Thyroid gland (tissue), 4 donors: ENCODE measurements around the gene LMF2. TPM values are rescaled to one million over a fixed set of nuclear protein-coding genes. Genes with fewer than 3 reads are reported as not detected.
A peak's percentile ranks its signal among the peaks of the same experiment; 100 is the strongest.

ENCODE experiments used
- DNase-seq, 2 donors: peaks; one replicate each; pipeline ENCODE4 v3.0.0-alpha.2; 2019
- H3K27ac ChIP-seq, 3 donors: fragments of 200-600 bp; sonication (generic); 1 replicate in 2 of 3; 2 replicates in 1 of 3; pipeline ENCODE4 v1.5.1; 2016 to 2019; ENCODE audit warnings: mild to moderate bottlenecking in 1 of 3, moderate library complexity in 1 of 3
- H3K27me3 ChIP-seq: fragments of 200-600 bp; sonication (generic); one replicate; pipeline ENCODE4 v1.5.1; 2019
- H3K36me3 ChIP-seq, 2 donors: fragments of 200-600 bp; sonication (generic); one replicate each; pipeline ENCODE4 v1.5.1; 2016 to 2019
- H3K4me1 ChIP-seq, 2 donors: fragments of 200-600 bp; sonication (generic); one replicate each; pipeline ENCODE4 v1.5.1; 2017 to 2019
- H3K4me3 ChIP-seq, 3 donors: fragments of 200-600 bp; sonication (generic); replicated peaks in 1 of 3; 1 replicate in 2 of 3; 2 replicates in 1 of 3; pipeline ENCODE4 v1.5.1; 2016; ENCODE audit warnings: mild to moderate bottlenecking in 1 of 3
- H3K9me3 ChIP-seq: fragments of 200-600 bp; sonication (generic); one replicate; pipeline ENCODE4 v1.5.1; 2017
- POLR2A ChIP-seq, 2 donors: fragments of 450-650 bp; IDR thresholded peaks; one replicate each; pipeline ENCODE4 v1.6.1; 2017; ENCODE audit warnings: antibody characterized with exemption in 2 of 2, mild to moderate bottlenecking in 2 of 2, moderate library complexity in 1 of 2
- WGBS, 2 donors: methylation state at CpG; one replicate each; pipeline ENCODE4 v1.1.5; 2017; 5-methylcytosine and 5-hydroxymethylcytosine counted together
- intact Hi-C: fragments of 100-400 bp; cut with DNase I; formaldehyde crosslinking; loops from one replicate; pipeline ENCODE4 v1.15.1; 2023
- total RNA-seq, 4 donors: library from RNA; depleted of rRNA; stranded (reverse); fragments of >200 nt; gene quantifications; one replicate each; pipeline ENCODE4 v1.2.3, GENCODE V29; 2016
- TF ChIP-seq, protein P1 (sequence below), 6 experiments: fragments of 200-600 bp in 3 of 6; fragments of 450-650 bp in 3 of 6; sonication (generic) in 3 of 6; IDR thresholded peaks; one replicate each; pipeline ENCODE4 v1.5.1; 2016 to 2019; ENCODE audit warnings: antibody characterized with exemption in 6 of 6, mild to moderate bottlenecking in 2 of 6, inconsistent platforms in 1 of 6, moderate library complexity in 1 of 6

Gene LMF2
- total RNA-seq, 4 donors from 2014 or later, result 53.2 to 117 (median 96.6) TPM

DNA sequence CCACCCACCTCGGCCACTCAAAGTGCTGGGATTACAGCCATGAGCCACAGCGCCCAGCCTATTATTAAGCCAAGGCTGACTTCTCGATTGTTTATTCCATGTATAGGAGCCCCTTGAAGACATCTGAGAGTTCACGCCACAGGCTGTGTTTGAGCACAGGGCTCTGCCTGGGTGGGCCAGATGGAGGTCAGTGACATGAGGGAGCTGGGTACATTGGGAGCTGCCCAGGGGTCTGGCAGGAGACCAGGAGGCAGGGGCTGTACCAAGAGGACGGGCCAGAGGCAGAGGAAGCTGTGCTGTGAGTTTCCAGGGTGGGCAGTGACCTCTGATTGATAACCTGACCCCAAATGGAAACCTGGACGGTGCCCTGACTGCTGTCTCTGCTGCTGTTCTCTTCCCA lies 5.4 kb downstream of the LMF2 start:
- TF ChIP-seq POLR2A (IDR thresholded peaks at IDR 0.05), result no peak
- TF ChIP-seq, protein P1, sequence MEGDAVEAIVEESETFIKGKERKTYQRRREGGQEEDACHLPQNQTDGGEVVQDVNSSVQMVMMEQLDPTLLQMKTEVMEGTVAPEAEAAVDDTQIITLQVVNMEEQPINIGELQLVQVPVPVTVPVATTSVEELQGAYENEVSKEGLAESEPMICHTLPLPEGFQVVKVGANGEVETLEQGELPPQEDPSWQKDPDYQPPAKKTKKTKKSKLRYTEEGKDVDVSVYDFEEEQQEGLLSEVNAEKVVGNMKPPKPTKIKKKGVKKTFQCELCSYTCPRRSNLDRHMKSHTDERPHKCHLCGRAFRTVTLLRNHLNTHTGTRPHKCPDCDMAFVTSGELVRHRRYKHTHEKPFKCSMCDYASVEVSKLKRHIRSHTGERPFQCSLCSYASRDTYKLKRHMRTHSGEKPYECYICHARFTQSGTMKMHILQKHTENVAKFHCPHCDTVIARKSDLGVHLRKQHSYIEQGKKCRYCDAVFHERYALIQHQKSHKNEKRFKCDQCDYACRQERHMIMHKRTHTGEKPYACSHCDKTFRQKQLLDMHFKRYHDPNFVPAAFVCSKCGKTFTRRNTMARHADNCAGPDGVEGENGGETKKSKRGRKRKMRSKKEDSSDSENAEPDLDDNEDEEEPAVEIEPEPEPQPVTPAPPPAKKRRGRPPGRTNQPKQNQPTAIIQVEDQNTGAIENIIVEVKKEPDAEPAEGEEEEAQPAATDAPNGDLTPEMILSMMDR (IDR thresholded peaks at IDR 0.05), result no peak
- Histone ChIP-seq H3K27me3 (no peaks in the 10 kb centered on the region), H3K27ac (no peak overlapping the region), H3K4me1 (peaks cover 13 to 20% of the 10 kb centered on the region in 2 donors), H3K36me3 (peaks cover 23 to 27% of the 10 kb centered on the region in 2 donors), H3K9me3 (no peaks in the 10 kb centered on the region), H3K4me3 (no peak overlapping the region)
- 92 to 93% methylated on average over 6 of the region's 6 CpGs for WGBS, 2 donors
- no peak for DNase-seq
- intact Hi-C loops, result loop anchor here (10.0 kb wide), 1 partner anchor 257 kb away; the partner anchor contains the start of gene TUBGCP6

DNA sequence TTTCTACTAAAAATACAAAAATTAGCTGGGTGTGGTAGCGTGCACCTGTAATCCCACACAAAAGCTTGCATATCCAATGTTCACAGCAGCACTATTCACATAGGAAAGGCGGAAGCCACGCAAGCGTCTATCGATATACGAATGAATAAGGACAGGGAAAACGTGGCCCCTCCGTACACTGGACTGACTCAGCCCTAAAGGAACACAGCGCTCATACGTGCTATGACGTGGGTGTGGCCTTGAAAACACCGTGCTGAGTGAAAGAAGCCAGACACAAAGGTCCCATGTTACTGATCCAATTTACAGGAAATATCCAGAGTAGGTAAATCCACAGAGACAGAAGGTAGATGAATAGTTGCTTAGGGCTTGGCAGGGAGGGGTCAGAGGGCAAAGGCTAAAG lies 7.0 kb downstream of the LMF2 start:
- 92 to 96% methylated on average over 12 of the region's 12 CpGs for WGBS, 2 donors
- H3K4me3 ChIP-seq, result no peak overlapping the region
- H3K4me1 ChIP-seq, result peaks cover 4 to 10% of the 10 kb centered on the region in 2 donors
- no peak for DNase-seq
- TF ChIP-seq, protein P1 (IDR thresholded peaks at IDR 0.05), result no peak
- no peak for TF ChIP-seq POLR2A (IDR thresholded peaks at IDR 0.05)
- no peaks in the 10 kb centered on the region for H3K9me3 ChIP-seq
- H3K27ac ChIP-seq, result no peak overlapping the region
- intact Hi-C loops, result loop anchor here (10.0 kb wide), 1 partner anchor 256 kb away; the partner anchor contains the start of gene TUBGCP6
- H3K27me3 ChIP-seq, result no peaks in the 10 kb centered on the region
- peaks cover 18 to 19% of the 10 kb centered on the region in 2 donors for H3K36me3 ChIP-seq

DNA sequence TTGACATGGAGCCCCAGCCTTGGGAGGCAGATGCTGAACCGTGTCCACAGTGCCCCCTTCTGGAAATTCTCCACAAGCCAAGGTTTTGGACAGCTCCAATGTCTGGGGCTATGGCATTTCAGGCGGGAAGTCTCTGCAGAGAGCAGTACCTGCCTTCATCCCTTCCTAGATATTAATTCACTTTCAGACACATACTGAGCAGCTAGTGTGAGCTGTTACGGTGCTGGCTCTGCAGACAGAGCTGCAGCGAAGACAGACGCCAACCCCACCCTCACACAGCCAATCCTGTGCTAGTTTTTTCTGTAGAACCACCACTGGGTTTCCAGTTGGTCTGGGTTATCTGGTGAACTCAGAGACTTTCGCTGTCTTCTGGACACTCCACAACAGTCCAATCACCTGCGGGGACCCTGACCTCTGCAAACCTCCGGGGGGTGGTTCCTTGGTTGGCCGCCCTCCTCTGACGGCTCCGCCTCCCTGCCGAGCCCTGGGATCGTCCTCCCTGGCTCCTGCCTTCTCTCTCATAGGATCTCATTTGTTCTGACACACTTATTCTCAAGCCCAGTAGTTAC lies 9.1 kb downstream of the LMF2 start:
- intact Hi-C loops, result no loop called here
- H3K27ac ChIP-seq, result peak overlapping the region in 1 of 3 donors; percentile 41
- TF ChIP-seq POLR2A (IDR thresholded peaks at IDR 0.05), result no peak
- TF ChIP-seq, protein P1 (IDR thresholded peaks at IDR 0.05), result peak; percentile 15 to 72 (median 64)
- DNase-seq, result peak; percentile 75 to 80
- WGBS, 2 donors, result 8 to 17% methylated on average over 13 of the region's 13 CpGs
- H3K9me3 ChIP-seq, result no peaks in the 10 kb centered on the region
- H3K36me3 ChIP-seq, result peaks cover 10 to 11% of the 10 kb centered on the region in 2 donors
- H3K4me1 ChIP-seq, result peaks cover 4 to 10% of the 10 kb centered on the region in 2 donors
- H3K4me3 ChIP-seq, result no peak overlapping the region
- H3K27me3 ChIP-seq, result no peaks in the 10 kb centered on the region

DNA sequence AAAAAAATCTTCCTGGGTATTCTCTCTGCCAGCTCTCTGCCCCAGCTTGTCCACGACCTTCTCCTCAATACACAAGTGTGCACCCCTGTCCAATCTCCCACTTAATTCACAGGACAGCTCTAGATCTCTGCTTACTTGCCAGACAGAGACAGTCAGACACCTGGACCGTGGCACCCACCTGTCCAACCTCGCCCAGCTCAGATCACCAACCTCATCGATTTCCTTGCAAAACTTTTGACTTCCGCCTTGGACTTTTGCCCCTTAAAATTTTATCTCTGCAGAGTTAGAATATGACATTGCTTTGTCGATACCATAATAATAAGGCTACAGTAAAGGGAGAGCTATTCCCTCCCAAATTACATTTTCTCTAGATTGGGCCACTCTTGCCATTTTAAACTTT lies 10.4 kb downstream of the LMF2 start:
- Histone ChIP-seq H3K27ac (no peak overlapping the region), H3K27me3 (no peaks in the 10 kb centered on the region), H3K4me3 (no peak overlapping the region), H3K9me3 (no peaks in the 10 kb centered on the region), H3K36me3 (no peaks in the 10 kb centered on the region), H3K4me1 (peaks cover 4 to 10% of the 10 kb centered on the region in 2 donors)
- 92 to 93% methylated on average over 6 of the region's 6 CpGs for WGBS, 2 donors
- no peak for DNase-seq
- TF ChIP-seq, protein P1 (IDR thresholded peaks at IDR 0.05), result no peak
- TF ChIP-seq POLR2A (IDR thresholded peaks at IDR 0.05), result no peak
- intact Hi-C loops, result no loop called here

DNA sequence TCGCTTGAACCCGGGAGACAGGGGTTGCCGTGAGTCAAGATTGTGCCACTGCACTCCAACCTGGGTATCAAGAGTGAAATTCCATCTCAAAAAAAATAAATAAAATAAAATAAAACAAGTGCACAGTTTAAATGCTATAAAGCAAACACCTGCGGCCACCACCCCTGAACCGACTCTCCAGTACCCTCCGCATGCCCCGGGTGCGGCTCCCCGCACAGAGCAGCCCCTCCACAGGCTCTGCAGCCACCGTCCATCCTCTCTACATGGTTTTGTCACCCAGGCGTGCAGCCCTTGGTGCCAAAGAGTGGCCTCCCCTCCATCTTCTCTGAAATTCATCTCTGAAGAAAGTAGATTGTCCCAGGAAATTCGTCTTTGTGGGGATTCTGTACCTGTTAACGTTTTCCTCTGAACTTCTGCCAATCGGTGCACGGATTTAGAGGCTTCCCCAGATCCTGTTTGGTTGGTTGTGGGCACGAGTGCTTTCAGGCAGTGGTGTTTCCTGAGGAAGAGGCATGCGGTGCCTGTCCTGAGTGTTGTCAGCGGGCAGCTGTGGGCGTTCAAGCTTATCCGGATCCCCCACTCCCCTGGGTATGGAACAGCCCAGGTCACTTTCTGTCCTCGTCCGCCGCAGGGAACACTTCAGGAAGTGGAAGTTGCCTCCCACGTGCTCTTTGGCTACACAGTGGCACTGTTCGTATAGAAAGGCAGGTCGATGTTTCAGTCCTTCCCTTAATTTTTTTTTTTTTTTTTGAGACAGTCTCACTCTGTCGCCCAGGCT lies 16.8 kb downstream of the LMF2 start:
- TF ChIP-seq, protein P1 (IDR thresholded peaks at IDR 0.05), result no peak
- TF ChIP-seq POLR2A (IDR thresholded peaks at IDR 0.05), result no peak
- peak; percentile 76 to 78 for DNase-seq
- Histone ChIP-seq H3K4me1 (peaks cover 15 to 31% of the 10 kb centered on the region in 2 donors), H3K4me3 (no peak overlapping the region), H3K9me3 (no peaks in the 10 kb centered on the region), H3K27ac (no peak overlapping the region), H3K36me3 (no peaks in the 10 kb centered on the region), H3K27me3 (no peaks in the 10 kb centered on the region)
- 48 to 49% methylated on average over 26 to 27 of the region's 27 CpGs for WGBS, 2 donors
- intact Hi-C loops, result no loop called here
